GM12873 (cell line): ENCODE data around the gene DONSON.

ENCODE experiments used
- CTCF ChIP-seq: IDR thresholded peaks from 2 replicates; pipeline ENCODE4 v1.5.1; 2012; ENCODE audit warnings: low read depth, mild to moderate bottlenecking, moderate library complexity, low read length, control low read depth; ENCODE audit not compliant: insufficient read depth; ENCODE audit errors: missing control alignments

The DONSON gene

GRCh38 chr21:33588485-33589335 lies at the start of gene DONSON:
Gene DONSON (minus strand): TSS chr21:33588684. CDS start chr21:33588641, 43 bp downstream.
- peak; percentile 24 for TF ChIP-seq CTCF

- TF ChIP-seq CTCF, result no peak
Observed at GRCh38 chr21:33634254-33634653, 45.8 kb upstream of the DONSON start.

GRCh38 chr21:33622253-33622652 lies 33.8 kb upstream of the DONSON start:
- TF ChIP-seq CTCF, result no peak

- TF ChIP-seq CTCF, result no peak
Observed at GRCh38 chr21:33619726-33620125, 31.2 kb upstream of the DONSON start.

- TF ChIP-seq CTCF, result no peak
Observed at GRCh38 chr21:33618407-33618806, 29.9 kb upstream of the DONSON start.

- TF ChIP-seq CTCF, result no peak
Observed at GRCh38 chr21:33611006-33611744, 22.7 kb upstream of the DONSON start.

GRCh38 chr21:33608559-33608958 lies 20.1 kb upstream of the DONSON start:
- no peak for TF ChIP-seq CTCF
